ENCODE results near the gene GHR. TPM values are rescaled to one million over a fixed set of nuclear protein-coding genes. Genes with fewer than 3 reads are reported as not detected.

The GHR gene
- 1 to 10 TPM; 3.0 to 7.4 (median 4.2) TPM for total RNA-seq

DNA sequence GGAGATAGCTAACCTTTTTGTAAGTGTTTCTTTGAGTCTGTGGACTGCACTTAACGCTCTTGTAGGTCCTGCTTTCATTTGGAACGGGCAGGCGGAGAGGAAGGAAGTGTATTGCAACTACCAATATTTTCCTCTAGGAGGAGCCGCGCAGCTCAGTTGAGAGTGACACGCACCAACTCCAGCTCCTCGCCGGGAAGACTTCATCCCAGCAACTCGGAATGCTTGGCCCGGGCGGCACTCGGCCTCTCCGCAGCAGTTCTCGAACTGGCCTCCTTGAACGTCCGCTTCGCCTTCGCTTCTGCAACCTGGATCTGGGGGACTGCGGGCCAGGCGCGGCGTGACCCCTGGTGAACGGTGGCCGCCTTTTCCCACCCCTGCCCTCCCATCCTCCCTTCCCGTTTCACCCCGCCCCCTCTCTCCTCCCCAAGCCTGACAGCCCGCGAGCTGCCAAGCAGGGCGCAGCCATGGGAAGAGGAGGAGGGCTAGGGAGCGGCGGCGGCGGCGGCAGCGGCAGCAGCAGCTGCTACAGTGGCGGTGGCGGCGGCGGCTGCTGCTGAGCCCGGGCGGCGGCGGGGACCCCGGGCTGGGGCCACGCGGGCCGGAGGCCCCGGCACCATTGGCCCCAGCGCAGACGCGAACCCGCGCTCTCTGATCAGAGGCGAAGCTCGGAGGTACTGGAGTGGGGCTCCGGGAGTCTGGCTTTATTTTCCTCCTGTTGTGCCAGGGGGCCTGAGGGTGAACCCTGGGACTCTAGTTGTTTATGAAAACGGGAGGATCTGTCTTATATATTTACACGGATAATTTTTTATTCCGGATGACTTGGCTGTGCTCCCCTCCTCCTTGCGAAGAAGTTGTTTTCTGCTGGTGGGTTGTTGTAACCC, at the start of gene GHR:
TSS of gene GHR (plus strand) at position 155 of the 881 bp plus-strand sequence. CDS start 142,436 bp downstream, outside the sequence.
- peaks cover 6 to 21% (median 11%) of the 10 kb centered on the region in 4 donors for H3K4me1 ChIP-seq
- H3K9me3 ChIP-seq, result no peaks in the 10 kb centered on the region
- peak; percentile 93 to 95 for ATAC-seq (ENCODE audit: low FRiP score in 2 of 2)
- no peaks in the 10 kb centered on the region for H3K36me3 ChIP-seq
- peak within 1 kb of the TSS; percentile 11 to 73 (median 69) for H3K4me3 ChIP-seq
- 1% methylated on average over 35 to 49 of the region's 60 CpGs for WGBS, 2 donors
- no peak for TF ChIP-seq EP300 (IDR thresholded peaks at IDR 0.05)
- no peak for TF ChIP-seq POLR2AphosphoS5 (IDR thresholded peaks at IDR 0.05)
- TF ChIP-seq POLR2A (IDR thresholded peaks at IDR 0.05), result peak in 1 of 4 donors; percentile 17
- TF ChIP-seq, protein P1, sequence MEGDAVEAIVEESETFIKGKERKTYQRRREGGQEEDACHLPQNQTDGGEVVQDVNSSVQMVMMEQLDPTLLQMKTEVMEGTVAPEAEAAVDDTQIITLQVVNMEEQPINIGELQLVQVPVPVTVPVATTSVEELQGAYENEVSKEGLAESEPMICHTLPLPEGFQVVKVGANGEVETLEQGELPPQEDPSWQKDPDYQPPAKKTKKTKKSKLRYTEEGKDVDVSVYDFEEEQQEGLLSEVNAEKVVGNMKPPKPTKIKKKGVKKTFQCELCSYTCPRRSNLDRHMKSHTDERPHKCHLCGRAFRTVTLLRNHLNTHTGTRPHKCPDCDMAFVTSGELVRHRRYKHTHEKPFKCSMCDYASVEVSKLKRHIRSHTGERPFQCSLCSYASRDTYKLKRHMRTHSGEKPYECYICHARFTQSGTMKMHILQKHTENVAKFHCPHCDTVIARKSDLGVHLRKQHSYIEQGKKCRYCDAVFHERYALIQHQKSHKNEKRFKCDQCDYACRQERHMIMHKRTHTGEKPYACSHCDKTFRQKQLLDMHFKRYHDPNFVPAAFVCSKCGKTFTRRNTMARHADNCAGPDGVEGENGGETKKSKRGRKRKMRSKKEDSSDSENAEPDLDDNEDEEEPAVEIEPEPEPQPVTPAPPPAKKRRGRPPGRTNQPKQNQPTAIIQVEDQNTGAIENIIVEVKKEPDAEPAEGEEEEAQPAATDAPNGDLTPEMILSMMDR (IDR thresholded peaks at IDR 0.05), result peak; percentile 63 to 88 (median 74)
- DNase-seq, result peak; percentile 78 to 90
- no peaks in the 10 kb centered on the region for H3K27me3 ChIP-seq
- peak within 1 kb of the TSS; percentile 66 to 89 (median 79) for H3K27ac ChIP-seq

DNA sequence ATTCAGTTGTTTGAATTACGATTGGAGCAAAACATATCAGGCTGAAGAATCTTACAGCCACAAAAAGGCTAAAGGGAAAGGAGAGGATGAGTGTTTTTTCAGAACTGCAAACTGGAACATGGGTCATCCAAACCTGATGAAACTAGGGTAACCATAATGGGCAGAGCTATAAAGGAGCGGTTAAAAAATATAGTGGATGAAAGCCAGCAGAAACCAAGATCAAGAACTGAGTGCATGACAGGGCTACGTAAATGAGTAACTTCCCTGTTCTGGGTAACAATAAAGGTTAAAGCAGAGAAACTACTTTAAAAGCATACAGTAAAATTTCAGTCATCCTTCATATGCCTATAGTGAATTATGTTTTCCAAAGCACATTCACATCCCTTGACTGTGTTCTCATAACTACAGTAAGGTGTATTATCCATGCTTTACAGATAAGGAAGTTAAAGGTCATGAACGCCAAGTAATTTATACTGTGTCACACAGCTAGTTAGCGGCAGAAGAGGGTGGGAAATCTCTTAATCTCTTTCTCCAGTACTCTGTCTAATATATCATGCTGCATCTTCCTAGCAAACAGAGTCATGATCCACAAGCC, 48.5 kb upstream of the GHR start:
- no peak for DNase-seq
- Histone ChIP-seq H3K4me3 (no peak overlapping the region), H3K27me3 (no peaks in the 10 kb centered on the region), H3K9me3 (no peaks in the 10 kb centered on the region), H3K36me3 (no peaks in the 10 kb centered on the region), H3K4me1 (no peaks in the 10 kb centered on the region), H3K27ac (no peak overlapping the region)
- TF ChIP-seq EP300 (IDR thresholded peaks at IDR 0.05) (no peak), POLR2AphosphoS5 (IDR thresholded peaks at IDR 0.05) (no peak), POLR2A (IDR thresholded peaks at IDR 0.05) (no peak)
- TF ChIP-seq, protein P1 (IDR thresholded peaks at IDR 0.05), result no peak
- ATAC-seq (ENCODE audit: low FRiP score in 2 of 2), result no peak
- WGBS, 2 donors, result 80 to 87% methylated on average over 5 of the region's 5 CpGs

DNA sequence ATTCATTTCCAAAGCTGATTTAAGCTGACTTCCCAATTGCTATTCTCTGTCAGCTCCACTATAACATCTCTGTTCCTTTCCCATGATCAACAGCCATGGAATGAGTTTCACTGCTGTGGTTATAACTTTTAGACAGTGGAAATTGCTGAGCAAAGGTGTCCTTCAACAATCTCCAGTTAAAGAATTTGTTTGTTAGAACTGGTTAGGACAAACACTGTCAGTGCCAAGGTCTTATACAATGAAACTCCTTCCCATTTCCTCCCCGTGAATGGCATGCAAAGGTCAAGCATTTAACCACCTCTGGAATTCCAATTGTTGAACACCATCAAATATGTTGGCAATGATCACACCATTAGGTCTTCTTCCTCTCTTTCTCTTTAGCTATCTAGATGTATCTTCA, 45.7 kb upstream of the GHR start:
- Histone ChIP-seq H3K36me3 (no peaks in the 10 kb centered on the region), H3K9me3 (no peaks in the 10 kb centered on the region), H3K4me1 (no peaks in the 10 kb centered on the region), H3K27me3 (no peaks in the 10 kb centered on the region), H3K27ac (no peak overlapping the region), H3K4me3 (no peak overlapping the region)
- 11 to 24% methylated on average over 1 of the region's 1 CpG for WGBS, 2 donors
- no peak for ATAC-seq (ENCODE audit: low FRiP score in 2 of 2)
- DNase-seq, result no peak
- TF ChIP-seq POLR2A (IDR thresholded peaks at IDR 0.05), result no peak
- TF ChIP-seq, protein P1 (IDR thresholded peaks at IDR 0.05), result no peak
- no peak for TF ChIP-seq EP300 (IDR thresholded peaks at IDR 0.05)
- no peak for TF ChIP-seq POLR2AphosphoS5 (IDR thresholded peaks at IDR 0.05)

DNA sequence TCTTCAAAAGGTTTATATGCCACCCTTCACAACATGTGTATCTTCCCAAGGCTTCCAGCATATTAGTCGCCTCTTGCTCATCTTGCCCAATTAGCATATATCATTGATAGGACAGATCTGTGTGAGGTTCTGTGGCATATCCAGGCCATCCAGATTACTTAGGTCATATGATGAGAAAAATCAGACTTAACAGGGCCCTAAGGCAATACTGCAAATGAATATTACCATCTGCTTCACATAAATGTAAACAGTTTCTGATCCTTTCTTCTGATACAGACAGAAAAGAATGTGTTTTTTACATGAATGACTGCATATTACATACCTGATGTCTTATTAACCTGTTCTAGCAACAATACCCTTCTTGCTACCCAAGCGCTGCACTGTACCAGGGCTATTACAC, 41.3 kb upstream of the GHR start:
- Histone ChIP-seq H3K27ac (no peak overlapping the region), H3K4me1 (no peaks in the 10 kb centered on the region), H3K27me3 (no peaks in the 10 kb centered on the region), H3K9me3 (no peaks in the 10 kb centered on the region), H3K4me3 (no peak overlapping the region), H3K36me3 (no peaks in the 10 kb centered on the region)
- no peak for TF ChIP-seq POLR2A (IDR thresholded peaks at IDR 0.05)
- TF ChIP-seq POLR2AphosphoS5 (IDR thresholded peaks at IDR 0.05), result no peak
- TF ChIP-seq EP300 (IDR thresholded peaks at IDR 0.05), result no peak
- TF ChIP-seq, protein P1 (IDR thresholded peaks at IDR 0.05), result no peak
- WGBS, 2 donors, result 97 to 100% methylated on average over 2 of the region's 2 CpGs
- DNase-seq (no peak), ATAC-seq (ENCODE audit: low FRiP score in 2 of 2) (no peak)
